Central memory CD8-positive, alpha-beta T cell (primary cell): Measurements from ENCODE around the gene CNTN4.

Experiments
- ATAC-seq: fragments of 150-1000 bp; cut with Tn5 transposase; replicated peaks from 2 replicates; pipeline ENCODE4 v1.10.0; 2022; ENCODE audit warnings: mild to moderate bottlenecking, moderate FRiP score, moderate number of reproducible peaks; ENCODE audit not compliant: poor library complexity, severe bottlenecking; ENCODE audit errors: extremely low read depth
- DNase-seq, 2 donors: peaks; one replicate each; pipeline ENCODE4 v3.0.0; 2021; ENCODE audit warnings: low spot score in 2 of 2
- H3K27ac Mint-ChIP-seq: one replicate; pipeline ENCODE4 v1.8.0; 2022; ENCODE audit warnings: low read depth, mild to moderate bottlenecking, moderate library complexity, mixed read lengths
- H3K27me3 Mint-ChIP-seq: one replicate; pipeline ENCODE4 v1.8.0; 2022; ENCODE audit warnings: mixed read lengths
- H3K36me3 Mint-ChIP-seq: one replicate; pipeline ENCODE4 v1.8.0; 2022; ENCODE audit warnings: mild to moderate bottlenecking, moderate library complexity, mixed read lengths; ENCODE audit not compliant: insufficient read depth
- H3K4me1 Mint-ChIP-seq: one replicate; pipeline ENCODE4 v1.8.0; 2022; ENCODE audit warnings: mixed read lengths
- H3K4me3 Mint-ChIP-seq: one replicate; pipeline ENCODE4 v1.8.0; 2022; ENCODE audit warnings: mild to moderate bottlenecking, moderate library complexity, mixed read lengths
- H3K9me3 Mint-ChIP-seq: one replicate; pipeline ENCODE4 v1.8.0; 2022; ENCODE audit warnings: mixed read lengths

Gene CNTN4

DNA sequence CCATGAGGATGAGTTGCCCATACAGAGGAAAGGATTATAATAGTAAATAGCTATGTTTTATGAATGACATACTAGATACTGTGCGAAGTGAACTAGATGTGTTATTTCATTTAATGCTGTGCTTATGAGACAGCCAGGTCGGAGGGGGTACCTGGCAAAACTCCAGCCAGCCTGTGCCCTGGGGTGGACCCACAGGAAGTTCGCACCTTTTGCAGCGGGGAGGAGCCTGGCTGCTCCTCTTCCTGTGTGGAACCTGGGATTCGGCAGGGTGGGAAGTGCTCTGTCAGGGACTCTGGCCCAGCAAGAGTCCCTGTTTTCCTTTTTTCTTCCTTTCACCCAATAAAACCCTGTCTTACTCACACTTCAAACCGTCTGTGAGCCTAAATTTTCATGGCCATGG is 559.3 kb downstream of the CNTN4 start:
- ATAC-seq: no peak
- DNase-seq: no peak
- no peak overlapping the region for H3K4me3 Mint-ChIP-seq
- H3K36me3 Mint-ChIP-seq: peaks cover 2% of the 10 kb centered on the region
- no peaks in the 10 kb centered on the region for H3K9me3 Mint-ChIP-seq
- no peaks in the 10 kb centered on the region for H3K4me1 Mint-ChIP-seq
- H3K27ac Mint-ChIP-seq: no peak overlapping the region
- no peaks in the 10 kb centered on the region for H3K27me3 Mint-ChIP-seq

GRCh38 chr3:2659896-2660295 is 561.2 kb downstream of the CNTN4 start:
- DNase-seq (no peak), ATAC-seq (no peak)
- Mint-ChIP-seq H3K4me1 (no peaks in the 10 kb centered on the region), H3K27ac (no peak overlapping the region), H3K9me3 (no peaks in the 10 kb centered on the region), H3K4me3 (no peak overlapping the region), H3K36me3 (peaks cover 2% of the 10 kb centered on the region), H3K27me3 (no peaks in the 10 kb centered on the region)

GRCh38 chr3:2661078-2661477 is 562.4 kb downstream of the CNTN4 start:
- DNase-seq: no peak
- H3K36me3 Mint-ChIP-seq: peaks cover 2% of the 10 kb centered on the region

GRCh38 chr3:2677501-2677900 is 578.8 kb downstream of the CNTN4 start:
- Mint-ChIP-seq H3K36me3 (peaks cover 2% of the 10 kb centered on the region), H3K4me1 (no peaks in the 10 kb centered on the region), H3K27ac (no peak overlapping the region), H3K27me3 (no peaks in the 10 kb centered on the region), H3K9me3 (no peaks in the 10 kb centered on the region), H3K4me3 (no peak overlapping the region)
- ATAC-seq: no peak
- DNase-seq: no peak

More at GRCh38 chr3:2661078-2661477, 562.4 kb downstream of the CNTN4 start:
- Mint-ChIP-seq H3K27me3 (no peaks in the 10 kb centered on the region), H3K4me1 (no peaks in the 10 kb centered on the region), H3K27ac (no peak overlapping the region), H3K4me3 (no peak overlapping the region), H3K9me3 (no peaks in the 10 kb centered on the region)
- no peak for ATAC-seq

DNA sequence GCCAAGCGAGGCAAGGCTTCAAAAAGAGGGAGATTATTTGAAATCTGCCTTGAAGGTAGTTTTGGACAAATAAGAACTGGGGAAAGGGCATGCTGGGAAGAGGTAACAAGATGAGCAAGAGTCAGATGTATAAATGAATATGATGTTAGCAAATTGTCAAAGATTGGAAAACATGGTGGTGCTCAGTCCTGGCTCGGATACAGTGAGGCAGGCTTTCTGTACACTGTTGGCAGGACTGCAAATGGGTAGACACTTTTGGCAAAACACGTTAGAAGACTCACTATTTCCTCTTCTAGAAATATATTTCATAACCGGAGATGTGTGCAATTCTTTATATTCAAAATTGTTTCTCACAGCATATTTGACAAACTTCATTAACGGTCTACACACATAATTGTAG is 581.6 kb downstream of the CNTN4 start:
- Mint-ChIP-seq H3K36me3 (peaks cover 2% of the 10 kb centered on the region), H3K27me3 (no peaks in the 10 kb centered on the region), H3K27ac (no peak overlapping the region), H3K4me1 (no peaks in the 10 kb centered on the region), H3K4me3 (no peak overlapping the region), H3K9me3 (peaks cover 6% of the 10 kb centered on the region)
- DNase-seq: no peak
- ATAC-seq: no peak

DNA sequence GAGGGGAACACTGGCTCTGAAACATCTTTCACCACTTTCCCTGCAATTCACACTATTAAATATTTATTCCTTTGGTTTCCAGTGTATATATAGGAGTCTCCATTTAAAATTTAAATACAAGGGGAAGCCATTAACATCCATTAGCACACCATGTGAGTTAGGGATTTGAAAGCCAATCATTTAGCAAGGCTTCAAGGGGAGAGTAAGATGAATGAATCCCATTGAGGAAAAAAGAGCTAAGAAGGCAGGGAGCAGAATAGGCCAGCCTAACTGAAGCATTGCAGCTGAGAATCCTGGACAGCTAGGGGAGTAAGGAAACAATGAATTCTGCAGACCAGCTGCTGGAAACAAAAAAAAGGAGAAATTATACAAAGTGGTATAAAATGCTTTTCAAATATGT is 585.4 kb downstream of the CNTN4 start:
- no peak for ATAC-seq
- Mint-ChIP-seq H3K27me3 (no peaks in the 10 kb centered on the region), H3K27ac (no peak overlapping the region), H3K4me1 (no peaks in the 10 kb centered on the region), H3K4me3 (no peak overlapping the region), H3K9me3 (peaks cover 6% of the 10 kb centered on the region), H3K36me3 (no peaks in the 10 kb centered on the region)
- no peak for DNase-seq

GRCh38 chr3:2686816-2687502 is 588.3 kb downstream of the CNTN4 start:
- Mint-ChIP-seq H3K4me1 (no peaks in the 10 kb centered on the region), H3K27me3 (no peaks in the 10 kb centered on the region), H3K9me3 (peaks cover 6% of the 10 kb centered on the region), H3K4me3 (no peak overlapping the region), H3K27ac (no peak overlapping the region), H3K36me3 (no peaks in the 10 kb centered on the region)
- no peak for DNase-seq
- ATAC-seq: no peak

- no peak for DNase-seq
- Mint-ChIP-seq H3K36me3 (no peaks in the 10 kb centered on the region), H3K4me3 (no peak overlapping the region), H3K4me1 (no peaks in the 10 kb centered on the region), H3K27me3 (no peaks in the 10 kb centered on the region), H3K27ac (no peak overlapping the region), H3K9me3 (no peaks in the 10 kb centered on the region)
- no peak for ATAC-seq
These were observed 598.9 kb downstream of the CNTN4 start for GRCh38 chr3:2697589-2697988.

- Mint-ChIP-seq H3K9me3 (no peaks in the 10 kb centered on the region), H3K27ac (no peak overlapping the region), H3K36me3 (no peaks in the 10 kb centered on the region), H3K4me3 (no peak overlapping the region), H3K4me1 (no peaks in the 10 kb centered on the region), H3K27me3 (peaks cover 8% of the 10 kb centered on the region)
- DNase-seq: no peak
- ATAC-seq: no peak
These were observed 602.8 kb downstream of the CNTN4 start for GRCh38 chr3:2701471-2701870.

GRCh38 chr3:2706144-2706835 is 607.6 kb downstream of the CNTN4 start:
- Mint-ChIP-seq H3K27me3 (peaks cover 8% of the 10 kb centered on the region), H3K27ac (no peak overlapping the region)
- no peak for ATAC-seq

DNA sequence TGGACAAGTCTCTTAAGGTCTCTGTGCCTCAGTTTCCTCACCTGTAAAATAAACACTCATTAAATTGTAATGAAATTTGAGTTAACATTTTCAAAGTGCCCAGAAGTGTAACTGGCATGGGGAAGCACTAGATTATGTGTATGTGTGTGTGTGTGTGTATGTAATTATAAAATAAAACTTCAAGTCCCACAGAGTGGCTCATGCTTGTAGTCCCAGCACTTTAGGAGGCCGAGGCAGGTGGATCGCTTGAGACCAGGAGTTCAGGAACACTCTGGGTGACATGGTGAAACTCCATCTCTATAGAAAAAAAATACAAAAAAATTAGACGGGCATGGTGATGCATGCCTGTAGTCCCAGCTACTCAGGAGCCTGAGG is 608.2 kb downstream of the CNTN4 start:
- Mint-ChIP-seq H3K27me3 (peaks cover 8% of the 10 kb centered on the region), H3K9me3 (no peaks in the 10 kb centered on the region), H3K4me3 (no peak overlapping the region), H3K27ac (no peak overlapping the region), H3K4me1 (no peaks in the 10 kb centered on the region), H3K36me3 (no peaks in the 10 kb centered on the region)
- DNase-seq: no peak
- ATAC-seq: no peak

More at GRCh38 chr3:2706144-2706835, 607.6 kb downstream of the CNTN4 start:
- Mint-ChIP-seq H3K36me3 (no peaks in the 10 kb centered on the region), H3K4me3 (no peak overlapping the region), H3K4me1 (no peaks in the 10 kb centered on the region), H3K9me3 (no peaks in the 10 kb centered on the region)
- DNase-seq: no peak

DNA sequence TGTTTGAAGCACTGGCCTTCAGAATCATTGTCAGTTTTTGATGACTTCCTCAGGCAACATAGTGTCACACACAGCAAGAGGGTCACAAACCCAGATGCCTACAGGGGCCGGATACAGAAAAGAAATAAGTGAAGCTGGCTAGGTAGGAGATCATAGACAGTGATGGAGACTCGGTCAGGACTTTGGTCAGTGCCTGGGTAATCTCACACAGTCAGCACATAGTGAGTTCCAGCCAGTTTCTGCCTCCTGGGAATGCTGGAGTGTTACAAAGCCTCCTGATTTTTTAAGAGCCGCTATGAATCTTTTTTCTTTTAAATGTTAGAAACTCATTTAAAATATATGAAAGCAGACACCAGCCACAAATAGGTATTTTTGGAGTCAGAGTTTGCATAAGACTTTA is 612.4 kb downstream of the CNTN4 start:
- ATAC-seq: no peak
- H3K9me3 Mint-ChIP-seq: no peaks in the 10 kb centered on the region
- H3K36me3 Mint-ChIP-seq: no peaks in the 10 kb centered on the region
- H3K4me3 Mint-ChIP-seq: no peak overlapping the region
- DNase-seq: no peak
- H3K27me3 Mint-ChIP-seq: no peaks in the 10 kb centered on the region
- no peak overlapping the region for H3K27ac Mint-ChIP-seq
- no peaks in the 10 kb centered on the region for H3K4me1 Mint-ChIP-seq

DNA sequence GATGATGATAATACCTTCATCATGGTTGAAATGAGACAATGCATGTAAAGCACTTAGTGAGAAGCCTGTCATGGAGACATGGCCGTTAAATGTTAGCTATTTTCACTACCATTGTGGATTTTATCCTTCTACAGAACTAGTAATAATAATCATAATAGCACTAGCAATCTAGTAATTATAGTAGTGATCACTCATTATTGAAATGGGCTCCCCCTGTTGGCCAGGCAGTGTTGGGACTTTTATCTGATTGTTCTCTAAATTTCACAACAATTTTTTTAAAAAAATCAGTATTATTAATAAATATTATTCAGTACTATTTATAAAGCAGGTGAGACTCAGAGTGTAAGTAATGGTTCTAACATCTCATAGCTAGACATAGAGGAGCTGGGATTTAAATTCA is 615.3 kb downstream of the CNTN4 start:
- Mint-ChIP-seq H3K9me3 (no peaks in the 10 kb centered on the region), H3K36me3 (no peaks in the 10 kb centered on the region), H3K27ac (no peak overlapping the region), H3K4me3 (no peak overlapping the region), H3K4me1 (no peaks in the 10 kb centered on the region), H3K27me3 (no peaks in the 10 kb centered on the region)
- DNase-seq: no peak
- ATAC-seq: no peak
